AG04450 (cell line): Measurements from ENCODE around the gene FMO5. TPM values are rescaled to one million over a fixed set of nuclear protein-coding genes. Genes with fewer than 3 reads are reported as not detected.

Experiments
- CTCF ChIA-PET: fragments of 300-600, 350-600 bp; formaldehyde crosslinking; extraction: SDS; loops from one replicate; lab custom pipeline; 2022; ENCODE audit warnings: antibody characterized with exemption, inconsistent platforms; lab: Charles Lee
- POLR2A ChIA-PET: fragments of 350-600 bp; formaldehyde crosslinking; extraction: SDS; loops from one replicate; lab custom pipeline; 2021; ENCODE audit warnings: antibody characterized with exemption, inconsistent platforms; lab: Yijun Ruan, JAX
- DNase-seq: peaks from one replicate; pipeline ENCODE4 v3.0.0-alpha.2; 2011; ENCODE audit warnings: low read depth, low spot score
- H3K27ac ChIP-seq: one replicate; pipeline ENCODE4 v1.5.1; 2012; ENCODE audit warnings: low read depth, low read length, control low read depth
- H3K27me3 ChIP-seq: one replicate; pipeline ENCODE4 v1.6.0; 2012; ENCODE audit warnings: low read length; ENCODE audit not compliant: control insufficient read depth, insufficient read depth
- H3K4me3 ChIP-seq: 2 replicates; pipeline ENCODE4 v1.5.1; 2011; ENCODE audit warnings: mild to moderate bottlenecking, low read depth, low read length, control low read depth
- H3K9me3 ChIP-seq: 2 replicates; pipeline ENCODE4 v1.5.1; 2012; ENCODE audit warnings: low read length; ENCODE audit not compliant: control insufficient read depth, insufficient read depth
- polyA plus RNA-seq: library from polyadenylated mRNA; depleted of rRNA; stranded (reverse); fragments of >200 nt; gene quantifications from 2 replicates; pipeline ENCODE4 v1.2.3, GENCODE V29; 2011; rRNA removed
- TF ChIP-seq, protein P1 (sequence below): IDR thresholded peaks from 2 replicates; pipeline ENCODE4 v1.5.1; 2011; ENCODE audit warnings: low read depth, low read length, control low read depth, inconsistent platforms

FMO5 gene
- polyA plus RNA-seq, 1 experiment: 0.98 TPM

GRCh38 chr1:147152772-147153171 lies 72.4 kb downstream of the FMO5 start:
- Histone ChIP-seq H3K27me3 (no peaks in the 10 kb centered on the region), H3K4me3 (no peak overlapping the region), H3K9me3 (no peaks in the 10 kb centered on the region), H3K27ac (no peak overlapping the region)
- DNase-seq: no peak
- ChIA-PET POLR2A (no interaction called here), CTCF (no interaction called here)
- TF ChIP-seq, protein P1, sequence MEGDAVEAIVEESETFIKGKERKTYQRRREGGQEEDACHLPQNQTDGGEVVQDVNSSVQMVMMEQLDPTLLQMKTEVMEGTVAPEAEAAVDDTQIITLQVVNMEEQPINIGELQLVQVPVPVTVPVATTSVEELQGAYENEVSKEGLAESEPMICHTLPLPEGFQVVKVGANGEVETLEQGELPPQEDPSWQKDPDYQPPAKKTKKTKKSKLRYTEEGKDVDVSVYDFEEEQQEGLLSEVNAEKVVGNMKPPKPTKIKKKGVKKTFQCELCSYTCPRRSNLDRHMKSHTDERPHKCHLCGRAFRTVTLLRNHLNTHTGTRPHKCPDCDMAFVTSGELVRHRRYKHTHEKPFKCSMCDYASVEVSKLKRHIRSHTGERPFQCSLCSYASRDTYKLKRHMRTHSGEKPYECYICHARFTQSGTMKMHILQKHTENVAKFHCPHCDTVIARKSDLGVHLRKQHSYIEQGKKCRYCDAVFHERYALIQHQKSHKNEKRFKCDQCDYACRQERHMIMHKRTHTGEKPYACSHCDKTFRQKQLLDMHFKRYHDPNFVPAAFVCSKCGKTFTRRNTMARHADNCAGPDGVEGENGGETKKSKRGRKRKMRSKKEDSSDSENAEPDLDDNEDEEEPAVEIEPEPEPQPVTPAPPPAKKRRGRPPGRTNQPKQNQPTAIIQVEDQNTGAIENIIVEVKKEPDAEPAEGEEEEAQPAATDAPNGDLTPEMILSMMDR: no peak

DNA sequence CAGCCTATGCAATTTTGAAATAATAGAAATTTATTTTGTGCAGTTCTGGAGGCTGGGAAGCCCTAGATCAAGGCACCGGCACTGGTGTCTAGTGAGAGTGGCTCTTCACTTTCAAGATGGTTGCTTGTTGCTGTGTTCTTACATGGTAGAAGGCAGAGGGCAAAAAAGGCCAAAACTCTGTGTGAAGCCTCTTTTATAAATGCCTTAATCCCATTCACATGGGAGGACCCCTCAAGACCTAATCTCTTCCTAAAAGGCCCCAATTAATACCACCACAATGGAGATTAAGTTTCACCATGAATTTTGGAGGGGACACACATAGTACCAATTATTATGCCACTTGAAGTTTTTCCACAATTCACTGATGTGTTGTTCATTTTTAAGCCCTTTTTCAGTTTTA lies 73.9 kb downstream of the FMO5 start:
- ChIA-PET POLR2A (no interaction called here), CTCF (no interaction called here)
- TF ChIP-seq, protein P1: no peak
- no peaks in the 10 kb centered on the region for H3K27me3 ChIP-seq
- H3K4me3 ChIP-seq: no peak overlapping the region
- no peak for DNase-seq
- H3K9me3 ChIP-seq: no peaks in the 10 kb centered on the region
- no peak overlapping the region for H3K27ac ChIP-seq

DNA sequence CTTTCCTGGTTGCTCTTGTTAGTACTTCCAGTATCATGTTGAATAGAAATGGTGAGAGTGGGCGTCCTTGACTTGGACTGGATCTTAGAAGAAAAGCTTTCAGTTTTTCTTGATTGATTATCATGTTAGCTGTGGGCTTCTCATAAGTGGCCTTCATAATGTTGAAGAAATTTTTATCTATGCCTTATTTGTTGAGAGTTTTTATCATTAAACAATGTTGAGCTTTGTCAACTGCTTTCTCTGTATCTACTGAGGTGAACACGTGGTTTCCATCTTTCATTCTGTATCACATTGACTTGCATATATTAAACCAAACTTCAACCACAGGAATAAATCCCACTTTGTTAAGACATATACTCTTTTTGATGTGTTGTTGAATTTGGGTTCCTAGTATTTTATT lies 82.3 kb downstream of the FMO5 start:
- DNase-seq: no peak
- ChIA-PET CTCF (no interaction called here), POLR2A (no interaction called here)
- Histone ChIP-seq H3K4me3 (no peak overlapping the region), H3K9me3 (no peaks in the 10 kb centered on the region), H3K27ac (no peak overlapping the region), H3K27me3 (no peaks in the 10 kb centered on the region)
- TF ChIP-seq, protein P1: no peak

Other genes starting within 250 kb of the FMO5 start
- 19.1 and 28.1 TPM in 2 replicates for gene PRKAB2, start 52.9 kb downstream of the FMO5 start, polyA plus RNA-seq
- gene CHD1L, start 17.3 kb upstream of the FMO5 start, polyA plus RNA-seq: 33.8 and 40.1 TPM in 2 replicates